ENCODE measurements around the gene SSUH2.

Gene SSUH2

GRCh38 chr3:8578282-8578681 is 66.3 kb downstream of the SSUH2 start:
- no peak for DNase-seq

- DNase-seq = no peak
These were observed 67.6 kb downstream of the SSUH2 start for GRCh38 chr3:8576841-8577571.

GRCh38 chr3:8576436-8576835 is 68.2 kb downstream of the SSUH2 start:
- DNase-seq = no peak

GRCh38 chr3:8575364-8576104 is 69.1 kb downstream of the SSUH2 start:
- DNase-seq = no peak

- no peak for DNase-seq
These were observed 69.8 kb downstream of the SSUH2 start for GRCh38 chr3:8574670-8575322.

- DNase-seq = no peak
These were observed 70.4 kb downstream of the SSUH2 start for GRCh38 chr3:8574040-8574669.

GRCh38 chr3:8573342-8573926 is 71.2 kb downstream of the SSUH2 start:
- no peak for DNase-seq

GRCh38 chr3:8571256-8571655 is 73.3 kb downstream of the SSUH2 start:
- no peak for DNase-seq

Measured in DMS53 (cell line).